NCI-H1048 (cell line): ENCODE data around the gene NPEPPS.

Experiments used
- DNase-seq: peaks from one replicate; lab custom pipeline; 2025; lab: John Stamatoyannopoulos, UW

Gene NPEPPS

GRCh38 chr17:47665655-47666054, 134.7 kb downstream of the NPEPPS start:
- no peak for DNase-seq

DNA sequence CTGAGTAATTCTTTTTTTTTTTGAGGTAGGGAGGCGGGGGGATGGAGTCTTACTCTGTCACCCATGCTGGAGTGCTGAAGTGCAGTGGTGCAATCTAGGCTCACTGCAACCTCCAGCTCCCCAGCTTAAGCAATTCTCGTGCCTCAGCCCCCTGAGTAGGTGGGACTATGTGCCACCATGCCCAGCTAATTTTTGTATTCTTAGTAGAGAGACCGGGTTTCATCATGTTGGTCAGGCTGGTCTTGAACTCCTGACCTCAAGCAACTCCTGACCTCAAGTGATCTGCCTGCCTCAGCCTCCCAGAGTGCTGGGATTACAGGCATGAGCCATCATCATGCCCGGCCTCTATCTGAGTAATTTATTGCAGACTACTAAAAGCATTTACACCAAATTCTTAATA, 138.2 kb downstream of the NPEPPS start:
- DNase-seq = no peak

- no peak for DNase-seq
Measured at GRCh38 chr17:47670064-47670463, 139.2 kb downstream of the NPEPPS start.
